OCI-LY3 (cell line): ENCODE results near the gene LTBP1.

Experiments
- EZH2phosphoT487 ChIP-seq: fragments of 200-600 bp; shearing (Covaris generic); IDR thresholded peaks from 2 replicates; pipeline ENCODE4 v1.6.1; 2018; ENCODE audit warnings: antibody characterized with exemption, mixed run types, low read depth
- TF ChIP-seq, protein P1 (sequence below): fragments of 200-600, 300-600 bp; sonication (generic); IDR thresholded peaks from 2 replicates; pipeline ENCODE4 v1.5.1; 2014; ENCODE audit warnings: antibody characterized with exemption, low read length, low read depth

DNA sequence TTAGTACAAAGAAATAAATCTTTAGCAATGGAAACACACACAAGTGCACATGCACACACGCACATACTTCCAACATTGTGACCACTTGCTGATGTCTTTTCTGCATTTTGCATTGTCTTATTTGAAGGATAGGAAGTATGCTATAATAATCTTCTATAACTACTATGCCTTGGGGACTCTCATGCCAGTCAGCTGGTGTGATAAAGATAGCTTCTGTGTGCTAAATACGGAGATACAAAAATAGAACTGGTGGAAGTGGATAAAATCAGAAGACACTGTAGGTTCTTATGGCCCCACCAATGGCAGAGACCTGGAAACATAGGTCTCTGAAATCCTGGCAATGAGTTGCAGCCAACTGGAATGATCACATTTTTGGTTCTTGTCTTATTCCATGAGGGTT, 498.2 kb downstream of the LTBP1 start:
- TF ChIP-seq, protein P1, sequence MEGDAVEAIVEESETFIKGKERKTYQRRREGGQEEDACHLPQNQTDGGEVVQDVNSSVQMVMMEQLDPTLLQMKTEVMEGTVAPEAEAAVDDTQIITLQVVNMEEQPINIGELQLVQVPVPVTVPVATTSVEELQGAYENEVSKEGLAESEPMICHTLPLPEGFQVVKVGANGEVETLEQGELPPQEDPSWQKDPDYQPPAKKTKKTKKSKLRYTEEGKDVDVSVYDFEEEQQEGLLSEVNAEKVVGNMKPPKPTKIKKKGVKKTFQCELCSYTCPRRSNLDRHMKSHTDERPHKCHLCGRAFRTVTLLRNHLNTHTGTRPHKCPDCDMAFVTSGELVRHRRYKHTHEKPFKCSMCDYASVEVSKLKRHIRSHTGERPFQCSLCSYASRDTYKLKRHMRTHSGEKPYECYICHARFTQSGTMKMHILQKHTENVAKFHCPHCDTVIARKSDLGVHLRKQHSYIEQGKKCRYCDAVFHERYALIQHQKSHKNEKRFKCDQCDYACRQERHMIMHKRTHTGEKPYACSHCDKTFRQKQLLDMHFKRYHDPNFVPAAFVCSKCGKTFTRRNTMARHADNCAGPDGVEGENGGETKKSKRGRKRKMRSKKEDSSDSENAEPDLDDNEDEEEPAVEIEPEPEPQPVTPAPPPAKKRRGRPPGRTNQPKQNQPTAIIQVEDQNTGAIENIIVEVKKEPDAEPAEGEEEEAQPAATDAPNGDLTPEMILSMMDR: no peak
- no peak for TF ChIP-seq EZH2phosphoT487
